Measurements from ENCODE around the gene STX8.

GRCh38 chr17:9364837-9365430, 210.7 kb downstream of the STX8 start:
- TF ChIP-seq, protein P1, sequence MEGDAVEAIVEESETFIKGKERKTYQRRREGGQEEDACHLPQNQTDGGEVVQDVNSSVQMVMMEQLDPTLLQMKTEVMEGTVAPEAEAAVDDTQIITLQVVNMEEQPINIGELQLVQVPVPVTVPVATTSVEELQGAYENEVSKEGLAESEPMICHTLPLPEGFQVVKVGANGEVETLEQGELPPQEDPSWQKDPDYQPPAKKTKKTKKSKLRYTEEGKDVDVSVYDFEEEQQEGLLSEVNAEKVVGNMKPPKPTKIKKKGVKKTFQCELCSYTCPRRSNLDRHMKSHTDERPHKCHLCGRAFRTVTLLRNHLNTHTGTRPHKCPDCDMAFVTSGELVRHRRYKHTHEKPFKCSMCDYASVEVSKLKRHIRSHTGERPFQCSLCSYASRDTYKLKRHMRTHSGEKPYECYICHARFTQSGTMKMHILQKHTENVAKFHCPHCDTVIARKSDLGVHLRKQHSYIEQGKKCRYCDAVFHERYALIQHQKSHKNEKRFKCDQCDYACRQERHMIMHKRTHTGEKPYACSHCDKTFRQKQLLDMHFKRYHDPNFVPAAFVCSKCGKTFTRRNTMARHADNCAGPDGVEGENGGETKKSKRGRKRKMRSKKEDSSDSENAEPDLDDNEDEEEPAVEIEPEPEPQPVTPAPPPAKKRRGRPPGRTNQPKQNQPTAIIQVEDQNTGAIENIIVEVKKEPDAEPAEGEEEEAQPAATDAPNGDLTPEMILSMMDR (IDR thresholded peaks at IDR 0.05), result no peak
- TF ChIP-seq POLR2A (IDR thresholded peaks at IDR 0.05), result no peak
- no peak for TF ChIP-seq EP300 (IDR thresholded peaks at IDR 0.05)
- TF ChIP-seq POLR2AphosphoS5 (IDR thresholded peaks at IDR 0.05), result no peak
